HCT116 (cell line): ENCODE results near the gene WHRN. TPM values are rescaled to one million over a fixed set of nuclear protein-coding genes. Genes with fewer than 3 reads are reported as not detected.
A peak's percentile ranks its signal among the peaks of the same experiment; 100 is the strongest.

Experiments
- ATAC-seq: fragments of 200-7000 bp; cut with Tn5 transposase; 2 replicates; pipeline ENCODE4 v1.9.1; 2020; ENCODE audit warnings: mild to moderate bottlenecking, moderate library complexity
- BruUV-seq: library from RNA; stranded (reverse); fragments of 400-500 nt; replicated peaks from 2 replicates; lab custom pipeline; 2021; lab: Mats Ljungman, UMichigan
- CTCF ChIA-PET: fragments of 300-600 bp; sonication (Branson Sonifier 250); formaldehyde crosslinking; loops from one replicate; lab custom pipeline; 2021; ENCODE audit warnings: antibody characterized with exemption; lab: Charles Lee
- POLR2A ChIA-PET: fragments of 300-600, 350-600 bp; sonication (Branson Sonifier 250); formaldehyde crosslinking; loops from one replicate; lab custom pipeline; 2021; ENCODE audit warnings: antibody characterized with exemption; lab: Charles Lee
- RAD21 ChIA-PET, 2 experiments: fragments of 300-600 bp; sonication (Branson Sonifier 250); formaldehyde crosslinking; loops; one replicate each; lab custom pipeline; 2023; ENCODE audit warnings: low total read pairs in 2 of 2; ENCODE audit not compliant: uncharacterized antibody in 2 of 2, unreplicated experiment in 2 of 2, low non-redundant PET in 1 of 2; lab: Charles Lee
- DNase-seq: peaks from one replicate; pipeline ENCODE4 v3.0.0-alpha.2; 2010; ENCODE audit warnings: low read depth, low spot score
- H2AFZ ChIP-seq: fragments of 200-600 bp; shearing (Covaris generic), sonication (generic); 2 replicates; pipeline ENCODE4 v1.6.1; 2017; ENCODE audit warnings: low read depth, mixed run types, mixed read lengths, antibody characterized with exemption, low read length; ENCODE audit not compliant: poor library complexity, severe bottlenecking
- H3K27ac ChIP-seq: 2 replicates; pipeline ENCODE4 v1.5.1; 2012; ENCODE audit warnings: low read depth, low read length
- H3K27me3 ChIP-seq: fragments of 200-600 bp; sonication (generic); 2 replicates; pipeline ENCODE4 v1.6.1; 2016; ENCODE audit warnings: mixed run types, low read length, mixed read lengths; ENCODE audit not compliant: insufficient read depth
- H3K36me3 ChIP-seq, 2 experiments: fragments of 200-500 bp in 1 of 2; fragments of 200-600 bp in 1 of 2; sonication (Bioruptor generic) in 1 of 2; sonication (generic) in 1 of 2; 2 replicates each; pipeline versions ENCODE4 v1.5.1 to v1.6.1; 2014 to 2016; ENCODE audit warnings: low read length in 2 of 2, inconsistent platforms in 1 of 2, mixed read lengths in 1 of 2, mixed run types in 1 of 2; ENCODE audit not compliant: insufficient read depth in 2 of 2, control insufficient read depth in 1 of 2
- H3K4me1 ChIP-seq, 2 experiments: fragments of 200-600 bp in 1 of 2; sonication (generic) in 1 of 2; 2 replicates each; pipeline versions ENCODE4 v1.5.1 to v1.6.1; 2012 to 2017; ENCODE audit warnings: low read length in 2 of 2, inconsistent platforms in 1 of 2, mild to moderate bottlenecking in 1 of 2, mixed read lengths in 1 of 2, mixed run types in 1 of 2, moderate library complexity in 1 of 2; ENCODE audit not compliant: insufficient read depth in 2 of 2, control insufficient read depth in 1 of 2
- H3K4me2 ChIP-seq: fragments of 200-600 bp; sonication (generic); 2 replicates; pipeline ENCODE4 v1.6.1; 2017; ENCODE audit warnings: mixed run types, low read length, mixed read lengths
- H3K4me3 ChIP-seq, 2 experiments: fragments of 200-600 bp in 1 of 2; sonication (generic) in 1 of 2; replicated peaks in 1 of 2; 2 replicates each; pipeline ENCODE4 v1.5.1; 2011 to 2016; ENCODE audit warnings: low read length in 2 of 2, control low read depth in 1 of 2, low read depth in 1 of 2, mild to moderate bottlenecking in 1 of 2, mixed read lengths in 1 of 2, mixed run types in 1 of 2
- H3K79me2 ChIP-seq: fragments of 200-600 bp; sonication (generic); 2 replicates; pipeline ENCODE4 v1.6.1; 2017; ENCODE audit warnings: mild to moderate bottlenecking, mixed run types, low read length, moderate library complexity, mixed read lengths; ENCODE audit not compliant: insufficient read depth
- H3K9ac ChIP-seq: fragments of 200-600 bp; sonication (generic); 2 replicates; pipeline ENCODE4 v1.6.1; 2016; ENCODE audit warnings: low read length, mixed read lengths
- H3K9me2 ChIP-seq: fragments of 200-600 bp; sonication (generic), shearing (Covaris generic); 2 replicates; pipeline ENCODE4 v1.6.1; 2017; ENCODE audit warnings: mixed run types, mild to moderate bottlenecking, moderate library complexity; ENCODE audit not compliant: insufficient read depth
- H3K9me3 ChIP-seq, 2 experiments: fragments of 200-500 bp in 1 of 2; fragments of 200-600 bp in 1 of 2; sonication (Bioruptor generic) in 1 of 2; sonication (generic) in 1 of 2; 2 replicates each; pipeline ENCODE4 v1.6.1; 2014 to 2017; ENCODE audit warnings: low read length in 2 of 2, mixed read lengths in 2 of 2, inconsistent platforms in 1 of 2, low read depth in 1 of 2, mild to moderate bottlenecking in 1 of 2, mixed run types in 1 of 2, moderate library complexity in 1 of 2; ENCODE audit not compliant: control insufficient read depth in 1 of 2, insufficient read depth in 1 of 2
- H4K20me1 ChIP-seq: fragments of 200-600 bp; sonication (generic), shearing (Covaris generic); 2 replicates; pipeline ENCODE4 v1.6.1; 2017; ENCODE audit warnings: mixed run types, mild to moderate bottlenecking, moderate library complexity; ENCODE audit not compliant: insufficient read depth
- ATF3 ChIP-seq: IDR thresholded peaks from 2 replicates; pipeline ENCODE4 v1.6.1; 2012
- CBX3 ChIP-seq: IDR thresholded peaks from 2 replicates; pipeline ENCODE4 v1.6.1; 2012; ENCODE audit warnings: low read depth
- JUND ChIP-seq: IDR thresholded peaks from 2 replicates; pipeline ENCODE4 v1.6.1; 2012
- POLR2AphosphoS5 ChIP-seq: IDR thresholded peaks from 2 replicates; pipeline ENCODE4 v1.6.1; 2011; ENCODE audit warnings: mild to moderate bottlenecking, low read depth, low read length, moderate library complexity
- REST ChIP-seq: IDR thresholded peaks from 2 replicates; pipeline ENCODE4 v1.6.1; 2012; ENCODE audit warnings: low read depth
- SIN3A ChIP-seq: IDR thresholded peaks from 2 replicates; pipeline ENCODE4 v1.6.1; 2012; ENCODE audit warnings: low read depth
- SRF ChIP-seq: IDR thresholded peaks from 2 replicates; pipeline ENCODE4 v1.6.1; 2012; ENCODE audit warnings: low read depth
- TCF7L2 ChIP-seq: IDR thresholded peaks from 2 replicates; pipeline ENCODE4 v1.7.0; 2011; ENCODE audit warnings: borderline replicate concordance, inconsistent platforms; ENCODE audit not compliant: insufficient read depth, insufficient read length; ENCODE audit errors: extremely low read depth
- YY1 ChIP-seq: IDR thresholded peaks from 2 replicates; pipeline ENCODE4 v1.6.1; 2011; ENCODE audit warnings: low read length, low read depth, moderate library complexity, mild to moderate bottlenecking; ENCODE audit not compliant: insufficient replicate concordance; ENCODE audit errors: extremely low read depth
- intact Hi-C: fragments of 100-400 bp; cut with micrococcal nuclease; formaldehyde crosslinking; loops from 2 replicates; pipeline ENCODE4 v1.10.0; 2022
- total RNA-seq: library from RNA; stranded (reverse); gene quantifications from one replicate; pipeline ENCODE4 v1.2.1, GENCODE V29; 2021; ENCODE audit not compliant: unreplicated experiment
- TF ChIP-seq, protein P1 (sequence below): IDR thresholded peaks from 2 replicates; pipeline ENCODE4 v1.6.1; 2011; ENCODE audit warnings: mild to moderate bottlenecking, low read length, moderate library complexity; ENCODE audit not compliant: insufficient replicate concordance; ENCODE audit errors: extremely low read depth

WHRN gene
- total RNA-seq, 1 experiment from 2014 or later, result 12.8 TPM

DNA sequence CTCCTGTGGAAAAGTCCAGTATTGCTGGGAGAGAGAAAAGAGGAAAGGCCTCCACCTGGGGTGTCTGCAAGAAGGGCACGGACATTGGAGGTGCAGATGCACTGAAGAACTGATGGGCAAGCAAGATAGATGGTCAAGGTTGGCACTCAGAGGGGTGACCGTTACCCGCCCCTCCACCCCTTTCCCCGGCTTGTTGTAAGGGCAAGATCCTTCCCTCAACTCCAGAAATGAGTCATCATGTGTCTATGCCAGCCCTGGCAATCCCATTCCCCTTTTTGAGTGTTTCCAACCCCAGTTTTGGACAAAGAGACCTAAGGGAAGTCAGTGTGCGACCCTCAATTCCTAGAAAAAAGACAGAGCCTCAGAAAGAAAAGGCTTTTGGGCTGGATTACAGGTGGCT is 47.4 kb upstream of the WHRN start:
- no peaks in the 10 kb centered on the region for H3K36me3 ChIP-seq
- H3K9me3 ChIP-seq, result no peaks in the 10 kb centered on the region
- H3K79me2 ChIP-seq, result no peaks in the 10 kb centered on the region
- RAD21 ChIA-PET, result no interaction called here
- H3K4me3 ChIP-seq, result peak overlapping the region in 1 of 2 experiments; percentile 44; a peak in 1 of 4 replicates
- no TSS peak for BruUV-seq
- H3K4me2 ChIP-seq, result peak overlapping the region; percentile 88
- ATAC-seq, result no peak
- peaks cover 16 to 17% of the 10 kb centered on the region in 2 experiments for H3K4me1 ChIP-seq
- H3K9me2 ChIP-seq, result no peaks in the 10 kb centered on the region; the same call in 1 of the 2 replicates
- peak overlapping the region; percentile 81 for H2AFZ ChIP-seq
- CTCF ChIA-PET, result interaction anchor here (1.3 kb wide), 1 partner anchor 16 kb away, joined by 3 read pairs; no protein-coding TSS in a partner anchor
- DNase-seq, result no peak
- H3K9ac ChIP-seq, result no peak overlapping the region
- POLR2A ChIA-PET, result no interaction called here
- H4K20me1 ChIP-seq, result no peaks in the 10 kb centered on the region
- no peak overlapping the region for H3K27ac ChIP-seq
- no peak for TF ChIP-seq SRF
- intact Hi-C loops, result no loop called here
- H3K27me3 ChIP-seq, result no peaks in the 10 kb centered on the region

- Histone ChIP-seq H3K9me2 (no peaks in the 10 kb centered on the region; the same call in 1 of the 2 replicates), H3K4me2 (peak overlapping the region; percentile 88), H3K27ac (peak overlapping the region; percentile 42), H3K4me1 (peaks cover 16 to 17% of the 10 kb centered on the region in 2 experiments), H3K9me3 (no peaks in the 10 kb centered on the region), H3K4me3 (peak overlapping the region in 1 of 2 experiments; percentile 44; a peak in 2 of 4 replicates), H3K36me3 (no peaks in the 10 kb centered on the region), H2AFZ (peak overlapping the region; percentile 81), H4K20me1 (no peaks in the 10 kb centered on the region), H3K9ac (peak overlapping the region; percentile 26; the same call in 1 of the 2 replicates), H3K27me3 (no peaks in the 10 kb centered on the region), H3K79me2 (no peaks in the 10 kb centered on the region)
- ATAC-seq (peak; percentile 99), DNase-seq (peak; percentile 92)
- RAD21 ChIA-PET, result interaction anchor here in 1 of 2 experiments (1.3 kb wide), 1 partner anchor 14 kb away, joined by 3 read pairs; no protein-coding TSS in a partner anchor
- CTCF ChIA-PET, result interaction anchor here (1.3 to 1.4 kb wide), 2 partner anchors 14 to 17 kb away, joined by 3 to 7 read pairs; no protein-coding TSS in a partner anchor
- POLR2A ChIA-PET, result interaction anchor here (0.6 to 1.3 kb wide), 4 partner anchors 14 to 1141 kb away, joined by 3 to 10 read pairs (median 4); partner anchors contain the start of gene ATP6V1G1
- intact Hi-C loops, result no loop called here
- no TSS peak for BruUV-seq
- no peak for TF ChIP-seq ATF3
- peak; percentile 13 for TF ChIP-seq TCF7L2
- TF ChIP-seq POLR2AphosphoS5, result peak; percentile 59
- peak; percentile 53 for TF ChIP-seq YY1
- peak; percentile 82; the same call in 1 of the 2 replicates for TF ChIP-seq CBX3
- TF ChIP-seq SIN3A, result peak; percentile 37; the same call in 1 of the 2 replicates
- peak; percentile 55 for TF ChIP-seq SRF
- no peak for TF ChIP-seq REST
- peak; percentile 97 for TF ChIP-seq JUND
- TF ChIP-seq, protein P1, sequence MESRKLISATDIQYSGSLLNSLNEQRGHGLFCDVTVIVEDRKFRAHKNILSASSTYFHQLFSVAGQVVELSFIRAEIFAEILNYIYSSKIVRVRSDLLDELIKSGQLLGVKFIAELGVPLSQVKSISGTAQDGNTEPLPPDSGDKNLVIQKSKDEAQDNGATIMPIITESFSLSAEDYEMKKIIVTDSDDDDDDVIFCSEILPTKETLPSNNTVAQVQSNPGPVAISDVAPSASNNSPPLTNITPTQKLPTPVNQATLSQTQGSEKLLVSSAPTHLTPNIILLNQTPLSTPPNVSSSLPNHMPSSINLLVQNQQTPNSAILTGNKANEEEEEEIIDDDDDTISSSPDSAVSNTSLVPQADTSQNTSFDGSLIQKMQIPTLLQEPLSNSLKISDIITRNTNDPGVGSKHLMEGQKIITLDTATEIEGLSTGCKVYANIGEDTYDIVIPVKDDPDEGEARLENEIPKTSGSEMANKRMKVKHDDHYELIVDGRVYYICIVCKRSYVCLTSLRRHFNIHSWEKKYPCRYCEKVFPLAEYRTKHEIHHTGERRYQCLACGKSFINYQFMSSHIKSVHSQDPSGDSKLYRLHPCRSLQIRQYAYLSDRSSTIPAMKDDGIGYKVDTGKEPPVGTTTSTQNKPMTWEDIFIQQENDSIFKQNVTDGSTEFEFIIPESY, result no peak
Measured at GRCh38 chr9:114551750-114552685, 46.7 kb upstream of the WHRN start.
